COR-L47 (cell line): ENCODE results near the gene CHN2.
"Not testable (repeated sequence)": the region's sequence is repeated elsewhere in the genome, so short reads cannot be mapped to it uniquely, and the experiment has no call there.

Source experiments
- DNase-seq: peaks from one replicate; lab custom pipeline; 2025; lab: John Stamatoyannopoulos, UW

Gene CHN2

GRCh38 chr7:29256693-29257002, 62.1 kb downstream of the CHN2 start:
- DNase-seq, result no peak

GRCh38 chr7:29258951-29259350, 64.4 kb downstream of the CHN2 start:
- DNase-seq, result no peak

- no peak for DNase-seq
Measured at GRCh38 chr7:29262191-29262917, 67.8 kb downstream of the CHN2 start.

GRCh38 chr7:29263601-29264207, 69.1 kb downstream of the CHN2 start:
- DNase-seq, result not testable (repeated sequence)

GRCh38 chr7:29265208-29265923, 70.8 kb downstream of the CHN2 start:
- no peak for DNase-seq

- DNase-seq, result no peak
Measured at GRCh38 chr7:29269935-29270334, 75.4 kb downstream of the CHN2 start.

- no peak for DNase-seq
Measured at GRCh38 chr7:29270594-29271318, 76.2 kb downstream of the CHN2 start.

- DNase-seq, result no peak
Measured at GRCh38 chr7:29271319-29271658, 76.7 kb downstream of the CHN2 start.

GRCh38 chr7:29272057-29272456, 77.5 kb downstream of the CHN2 start:
- DNase-seq, result no peak

GRCh38 chr7:29274146-29275017, 79.8 kb downstream of the CHN2 start:
- DNase-seq, result no peak

- no peak for DNase-seq
Measured at GRCh38 chr7:29275018-29275318, 80.4 kb downstream of the CHN2 start.

GRCh38 chr7:29275493-29275892, 80.9 kb downstream of the CHN2 start:
- DNase-seq, result no peak

GRCh38 chr7:29276199-29276598, 81.6 kb downstream of the CHN2 start:
- no peak for DNase-seq

GRCh38 chr7:29276806-29277205, 82.2 kb downstream of the CHN2 start:
- DNase-seq, result no peak

GRCh38 chr7:29277436-29278215, 83.1 kb downstream of the CHN2 start:
- DNase-seq, result no peak

- peak; percentile 67 for DNase-seq
Measured at GRCh38 chr7:29278337-29279069, 83.9 kb downstream of the CHN2 start.

GRCh38 chr7:29281782-29282541, 87.4 kb downstream of the CHN2 start:
- peak; percentile 27 for DNase-seq

- DNase-seq, result no peak
Measured at GRCh38 chr7:29282819-29283414, 88.3 kb downstream of the CHN2 start.

GRCh38 chr7:29284696-29285443, 90.3 kb downstream of the CHN2 start:
- no peak for DNase-seq
